Caki2 (cell line): ENCODE measurements around the gene SLC4A2. TPM values are rescaled to one million over a fixed set of nuclear protein-coding genes. Genes with fewer than 3 reads are reported as not detected.

Experiments
- DNase-seq: peaks from one replicate; pipeline ENCODE4 v3.0.0-alpha.2; 2015; ENCODE audit warnings: low read depth
- in situ Hi-C: cut with HindIII; loops from 2 replicates; pipeline ENCODE4 v1.10.0; 2016; ENCODE audit warnings: low sequenced_read_pairs, low pct_unique_long_range_greater_than_20kb, mixed read lengths
- total RNA-seq: library from RNA; depleted of rRNA; stranded (reverse); fragments of >200 nt; shearing (Covaris generic); gene quantifications from 2 replicates; pipeline ENCODE4 v1.2.3, GENCODE V29; 2014; ENCODE audit warnings: low replicate concordance

SLC4A2 gene
- total RNA-seq, 1 experiment from 2014 or later: 237 TPM

GRCh38 chr7:151058781-151059366 is 515 bp upstream of the SLC4A2 start:
- no peak for DNase-seq
- in situ Hi-C loops: no loop called here

- in situ Hi-C loops: no loop called here
- DNase-seq: peak; percentile 50
These were observed 675 bp downstream of the SLC4A2 start for GRCh38 chr7:151060113-151060415.

- in situ Hi-C loops: no loop called here
- DNase-seq: peak; percentile 91
These were observed 1.2 kb downstream of the SLC4A2 start for GRCh38 chr7:151060416-151061212.

- no peak for DNase-seq
- in situ Hi-C loops: no loop called here
These were observed 2.1 kb downstream of the SLC4A2 start for GRCh38 chr7:151061213-151062110.

GRCh38 chr7:151062111-151062398 is 2.7 kb downstream of the SLC4A2 start:
- in situ Hi-C loops: no loop called here
- DNase-seq: no peak

- in situ Hi-C loops: no loop called here
- peak; percentile 91 for DNase-seq
These were observed 3.2 kb downstream of the SLC4A2 start for GRCh38 chr7:151062399-151063211.

- in situ Hi-C loops: no loop called here
- no peak for DNase-seq
These were observed 3.8 kb downstream of the SLC4A2 start for GRCh38 chr7:151063212-151063561.

- in situ Hi-C loops: no loop called here
- no peak for DNase-seq
These were observed 5.1 kb downstream of the SLC4A2 start for GRCh38 chr7:151064454-151064853.

- DNase-seq: no peak
- in situ Hi-C loops: no loop called here
These were observed 5.6 kb downstream of the SLC4A2 start for GRCh38 chr7:151064993-151065392.

- in situ Hi-C loops: no loop called here
- no peak for DNase-seq
These were observed 6.1 kb downstream of the SLC4A2 start for GRCh38 chr7:151065516-151065915.

- no peak for DNase-seq
- in situ Hi-C loops: no loop called here
These were observed 7.0 kb downstream of the SLC4A2 start for GRCh38 chr7:151066273-151066974.

GRCh38 chr7:151068069-151068773 is 8.8 kb downstream of the SLC4A2 start:
- in situ Hi-C loops: no loop called here
- DNase-seq: no peak

GRCh38 chr7:151069841-151070573 is 10.6 kb downstream of the SLC4A2 start:
- in situ Hi-C loops: no loop called here
- no peak for DNase-seq

- in situ Hi-C loops: no loop called here
These were observed 11.2 kb downstream of the SLC4A2 start for GRCh38 chr7:151070574-151070960.

GRCh38 chr7:151071032-151071866 is 11.9 kb downstream of the SLC4A2 start:
- in situ Hi-C loops: no loop called here
- no peak for DNase-seq

More at GRCh38 chr7:151070574-151070960, 11.2 kb downstream of the SLC4A2 start:
- no peak for DNase-seq

GRCh38 chr7:151073990-151074389 is 14.6 kb downstream of the SLC4A2 start:
- in situ Hi-C loops: no loop called here
- no peak for DNase-seq
